PC-3 (cell line): ENCODE results near the gene GABBR2.

Experiments
- CTCF ChIP-seq: fragments of 300-600 bp; sonication (generic); conservative IDR thresholded peaks from 2 replicates; pipeline ENCODE4 v1.5.1; 2017; ENCODE audit warnings: antibody characterized with exemption, low read depth, mild to moderate bottlenecking, low read length
- EZH2 ChIP-seq: fragments of 300-600 bp; sonication (generic); IDR thresholded peaks from one replicate; pipeline ENCODE4 v1.6.1; 2017; ENCODE audit warnings: antibody characterized with exemption, mild to moderate bottlenecking, low read length; ENCODE audit not compliant: unreplicated experiment

DNA sequence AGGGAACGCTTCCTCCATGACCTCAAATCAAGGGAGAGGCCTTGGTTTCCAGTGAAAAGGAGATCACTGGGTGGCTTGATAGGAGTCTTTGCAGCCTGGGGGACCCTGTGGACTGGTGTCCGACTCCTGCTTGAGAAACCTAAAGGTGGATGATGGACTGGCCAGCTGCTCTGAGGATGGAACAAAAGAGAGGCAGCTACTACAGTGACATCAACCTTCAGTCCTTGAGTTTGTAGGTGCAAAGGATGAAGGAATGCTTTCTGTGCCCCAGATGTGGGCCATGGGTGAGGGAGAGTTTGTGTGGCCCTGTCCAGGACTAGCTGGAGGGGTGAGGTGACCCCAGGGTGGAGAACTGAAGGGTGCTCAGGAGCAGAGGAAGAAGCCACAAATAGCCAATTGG is 338.8 kb downstream of the GABBR2 start:
- TF ChIP-seq CTCF: no peak
- TF ChIP-seq EZH2: no peak
